ENCODE measurements around the gene WIPF1.

DNA sequence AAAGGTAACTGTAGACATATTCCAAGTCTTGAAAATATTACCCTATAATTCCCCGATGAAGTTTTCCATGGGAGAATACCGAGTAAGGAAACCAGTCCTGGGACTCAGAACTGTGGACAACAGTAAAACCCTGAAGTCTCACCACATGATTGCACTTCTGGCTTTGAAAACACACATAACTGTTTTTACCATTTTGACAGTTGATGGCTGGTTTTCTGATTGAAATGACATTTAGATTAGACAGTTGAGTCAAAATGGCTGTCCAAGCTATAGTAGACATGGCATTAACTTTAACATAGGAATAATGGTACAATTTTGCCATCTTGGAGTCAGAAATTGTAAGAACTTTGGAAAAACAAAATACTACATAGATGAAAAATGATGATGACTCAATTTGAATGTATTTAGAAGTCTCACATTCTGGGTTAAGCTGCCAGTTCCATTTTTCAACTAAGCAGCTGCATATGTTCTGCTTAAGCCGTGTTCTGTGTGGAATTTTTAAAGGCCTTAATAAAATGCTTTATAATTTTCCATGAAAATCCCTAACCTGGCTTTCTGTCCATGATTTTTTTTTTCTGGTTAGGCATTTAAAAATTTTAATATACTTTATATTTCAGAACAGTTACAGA is 38.3 kb upstream of the WIPF1 start:
- TF ChIP-seq, protein P1, sequence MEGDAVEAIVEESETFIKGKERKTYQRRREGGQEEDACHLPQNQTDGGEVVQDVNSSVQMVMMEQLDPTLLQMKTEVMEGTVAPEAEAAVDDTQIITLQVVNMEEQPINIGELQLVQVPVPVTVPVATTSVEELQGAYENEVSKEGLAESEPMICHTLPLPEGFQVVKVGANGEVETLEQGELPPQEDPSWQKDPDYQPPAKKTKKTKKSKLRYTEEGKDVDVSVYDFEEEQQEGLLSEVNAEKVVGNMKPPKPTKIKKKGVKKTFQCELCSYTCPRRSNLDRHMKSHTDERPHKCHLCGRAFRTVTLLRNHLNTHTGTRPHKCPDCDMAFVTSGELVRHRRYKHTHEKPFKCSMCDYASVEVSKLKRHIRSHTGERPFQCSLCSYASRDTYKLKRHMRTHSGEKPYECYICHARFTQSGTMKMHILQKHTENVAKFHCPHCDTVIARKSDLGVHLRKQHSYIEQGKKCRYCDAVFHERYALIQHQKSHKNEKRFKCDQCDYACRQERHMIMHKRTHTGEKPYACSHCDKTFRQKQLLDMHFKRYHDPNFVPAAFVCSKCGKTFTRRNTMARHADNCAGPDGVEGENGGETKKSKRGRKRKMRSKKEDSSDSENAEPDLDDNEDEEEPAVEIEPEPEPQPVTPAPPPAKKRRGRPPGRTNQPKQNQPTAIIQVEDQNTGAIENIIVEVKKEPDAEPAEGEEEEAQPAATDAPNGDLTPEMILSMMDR (IDR thresholded peaks at IDR 0.05) = no peak
- no peak for TF ChIP-seq EP300 (IDR thresholded peaks at IDR 0.05)
- TF ChIP-seq POLR2AphosphoS5 (IDR thresholded peaks at IDR 0.05) = no peak
